Measurements from ENCODE around the gene TBC1D22B. TPM values are rescaled to one million over a fixed set of nuclear protein-coding genes. Genes with fewer than 3 reads are reported as not detected.

TBC1D22B gene
- total and polyA plus RNA-seq, 9 of the 15 experiments (the other 6 are each of a cell fraction or from before 2014, with no cell fraction given), result 4.8 to 24.2 (median 13.5) TPM

DNA sequence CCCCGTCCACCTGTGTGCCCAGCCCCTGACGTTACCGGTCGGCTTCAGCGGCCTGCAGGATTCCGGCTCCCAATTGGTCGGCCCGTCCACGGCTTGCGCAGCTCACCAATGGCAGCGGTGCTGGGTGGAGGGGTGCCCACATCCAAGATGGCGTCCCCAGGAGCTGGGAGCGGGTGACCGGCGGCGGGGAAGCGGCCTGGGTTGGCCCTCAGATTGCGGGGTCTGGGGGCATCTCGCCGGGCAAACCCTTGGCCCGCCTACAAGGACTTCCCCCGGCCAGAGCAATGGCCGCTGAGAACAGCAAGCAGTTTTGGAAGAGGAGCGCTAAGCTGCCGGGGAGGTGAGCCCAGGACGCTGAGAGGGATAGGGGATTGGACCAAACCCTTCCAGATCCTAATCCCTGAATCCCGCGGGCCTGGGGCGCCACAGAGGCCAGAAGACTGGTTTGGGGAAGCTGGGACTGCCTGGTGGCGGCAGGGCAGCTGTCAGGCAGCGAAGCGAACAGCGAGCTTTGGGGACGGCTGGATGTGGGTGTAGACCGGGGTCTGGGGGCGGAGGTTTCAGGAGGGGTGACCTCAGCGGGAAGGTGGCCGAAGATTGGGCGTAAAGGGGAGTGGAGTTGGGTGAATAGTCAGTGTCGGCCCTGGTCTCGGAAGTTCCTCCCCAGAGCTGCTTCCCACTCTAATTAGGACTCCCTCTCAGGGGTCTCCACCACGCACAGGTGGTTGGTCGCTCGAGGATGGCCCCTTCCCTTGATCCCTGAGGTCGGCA lies at the start of gene TBC1D22B, which contains the start of gene TMEM217 (continued):
- TF ChIP-seq, protein P1, sequence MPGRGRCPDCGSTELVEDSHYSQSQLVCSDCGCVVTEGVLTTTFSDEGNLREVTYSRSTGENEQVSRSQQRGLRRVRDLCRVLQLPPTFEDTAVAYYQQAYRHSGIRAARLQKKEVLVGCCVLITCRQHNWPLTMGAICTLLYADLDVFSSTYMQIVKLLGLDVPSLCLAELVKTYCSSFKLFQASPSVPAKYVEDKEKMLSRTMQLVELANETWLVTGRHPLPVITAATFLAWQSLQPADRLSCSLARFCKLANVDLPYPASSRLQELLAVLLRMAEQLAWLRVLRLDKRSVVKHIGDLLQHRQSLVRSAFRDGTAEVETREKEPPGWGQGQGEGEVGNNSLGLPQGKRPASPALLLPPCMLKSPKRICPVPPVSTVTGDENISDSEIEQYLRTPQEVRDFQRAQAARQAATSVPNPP (IDR thresholded peaks at IDR 0.05; ENCODE audit: borderline replicate concordance, insufficient read depth, insufficient read length), result no peak
- TF ChIP-seq, protein P2, sequence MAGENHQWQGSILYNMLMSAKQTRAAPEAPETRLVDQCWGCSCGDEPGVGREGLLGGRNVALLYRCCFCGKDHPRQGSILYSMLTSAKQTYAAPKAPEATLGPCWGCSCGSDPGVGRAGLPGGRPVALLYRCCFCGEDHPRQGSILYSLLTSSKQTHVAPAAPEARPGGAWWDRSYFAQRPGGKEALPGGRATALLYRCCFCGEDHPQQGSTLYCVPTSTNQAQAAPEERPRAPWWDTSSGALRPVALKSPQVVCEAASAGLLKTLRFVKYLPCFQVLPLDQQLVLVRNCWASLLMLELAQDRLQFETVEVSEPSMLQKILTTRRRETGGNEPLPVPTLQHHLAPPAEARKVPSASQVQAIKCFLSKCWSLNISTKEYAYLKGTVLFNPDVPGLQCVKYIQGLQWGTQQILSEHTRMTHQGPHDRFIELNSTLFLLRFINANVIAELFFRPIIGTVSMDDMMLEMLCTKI (IDR thresholded peaks at IDR 0.05; ENCODE audit: partially characterized antibody), result no peak
- TF ChIP-seq CHD4 (IDR thresholded peaks at IDR 0.05; ENCODE audit: insufficient read depth, insufficient replicate concordance, low read depth, low read length, poor library complexity, severe bottlenecking) (no peak), ZNF76 (CRISPR knock-in tag; IDR thresholded peaks at IDR 0.05; ENCODE audit: borderline replicate concordance) (no peak), XRCC3 (IDR thresholded peaks at IDR 0.05) (no peak), ZNF644 (tag; IDR thresholded peaks at IDR 0.05; ENCODE audit: low read depth) (no peak), RBM22 (IDR thresholded peaks at IDR 0.05; ENCODE audit: low read depth, low read length, poor library complexity, severe bottlenecking) (no peak), POLR2B (IDR thresholded peaks at IDR 0.05; ENCODE audit: low read depth, partially characterized antibody) (peak; percentile 84), STAT5B (CRISPR knock-in tag; IDR thresholded peaks at IDR 0.05) (no peak), ZNF184 (CRISPR knock-in tag; IDR thresholded peaks at IDR 0.05) (no peak), ZNF695 (CRISPR knock-in tag; IDR thresholded peaks at IDR 0.05) (no peak), POLR3G (IDR thresholded peaks at IDR 0.05; ENCODE audit: extremely low read depth, insufficient read length, insufficient replicate concordance) (no peak), KAT8 (IDR thresholded peaks at IDR 0.05; ENCODE audit: low read depth) (no peak), ZNF830 (CRISPR knock-in tag; IDR thresholded peaks at IDR 0.05) (no peak)
- TF ChIP-seq, protein P3, sequence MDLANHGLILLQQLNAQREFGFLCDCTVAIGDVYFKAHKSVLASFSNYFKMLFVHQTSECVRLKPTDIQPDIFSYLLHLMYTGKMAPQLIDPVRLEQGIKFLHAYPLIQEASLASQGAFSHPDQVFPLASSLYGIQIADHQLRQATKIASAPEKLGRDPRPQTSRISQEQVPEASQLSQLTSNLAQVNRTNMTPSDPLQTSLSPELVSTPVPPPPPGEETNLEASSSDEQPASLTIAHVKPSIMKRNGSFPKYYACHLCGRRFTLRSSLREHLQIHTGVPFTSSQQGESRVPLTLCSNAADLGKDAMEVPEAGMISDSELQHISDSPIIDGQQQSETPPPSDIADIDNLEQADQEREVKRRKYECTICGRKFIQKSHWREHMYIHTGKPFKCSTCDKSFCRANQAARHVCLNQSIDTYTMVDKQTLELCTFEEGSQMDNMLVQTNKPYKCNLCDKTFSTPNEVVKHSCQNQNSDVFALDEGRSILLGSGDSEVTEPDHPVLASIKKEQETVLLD (IDR thresholded peaks at IDR 0.05), result peak; percentile 23; the same call in 1 of the 2 replicates
- TF ChIP-seq, protein P4, sequence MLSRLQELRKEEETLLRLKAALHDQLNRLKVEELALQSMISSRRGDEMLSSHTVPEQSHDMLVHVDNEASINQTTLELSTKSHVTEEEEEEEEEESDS (CRISPR knock-in tag; IDR thresholded peaks at IDR 0.05), result no peak
- TF ChIP-seq, protein P5, sequence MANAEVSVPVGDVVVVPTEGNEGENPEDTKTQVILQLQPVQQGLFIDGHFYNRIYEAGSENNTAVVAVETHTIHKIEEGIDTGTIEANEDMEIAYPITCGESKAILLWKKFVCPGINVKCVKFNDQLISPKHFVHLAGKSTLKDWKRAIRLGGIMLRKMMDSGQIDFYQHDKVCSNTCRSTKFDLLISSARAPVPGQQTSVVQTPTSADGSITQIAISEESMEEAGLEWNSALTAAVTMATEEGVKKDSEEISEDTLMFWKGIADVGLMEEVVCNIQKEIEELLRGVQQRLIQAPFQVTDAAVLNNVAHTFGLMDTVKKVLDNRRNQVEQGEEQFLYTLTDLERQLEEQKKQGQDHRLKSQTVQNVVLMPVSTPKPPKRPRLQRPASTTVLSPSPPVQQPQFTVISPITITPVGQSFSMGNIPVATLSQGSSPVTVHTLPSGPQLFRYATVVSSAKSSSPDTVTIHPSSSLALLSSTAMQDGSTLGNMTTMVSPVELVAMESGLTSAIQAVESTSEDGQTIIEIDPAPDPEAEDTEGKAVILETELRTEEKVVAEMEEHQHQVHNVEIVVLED (CRISPR knock-in tag; IDR thresholded peaks at IDR 0.05), result peak; percentile 45; the same call in 1 of the 2 replicates
- TF ChIP-seq, protein P6, sequence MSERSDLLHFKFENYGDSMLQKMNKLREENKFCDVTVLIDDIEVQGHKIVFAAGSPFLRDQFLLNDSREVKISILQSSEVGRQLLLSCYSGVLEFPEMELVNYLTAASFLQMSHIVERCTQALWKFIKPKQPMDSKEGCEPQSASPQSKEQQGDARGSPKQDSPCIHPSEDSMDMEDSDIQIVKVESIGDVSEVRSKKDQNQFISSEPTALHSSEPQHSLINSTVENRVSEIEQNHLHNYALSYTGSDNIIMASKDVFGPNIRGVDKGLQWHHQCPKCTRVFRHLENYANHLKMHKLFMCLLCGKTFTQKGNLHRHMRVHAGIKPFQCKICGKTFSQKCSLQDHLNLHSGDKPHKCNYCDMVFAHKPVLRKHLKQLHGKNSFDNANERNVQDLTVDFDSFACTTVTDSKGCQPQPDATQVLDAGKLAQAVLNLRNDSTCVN (CRISPR knock-in tag; IDR thresholded peaks at IDR 0.05), result 0 out of 2 replicates have a peak, but pooled peaks have one; percentile 58
- TF ChIP-seq, protein P7, sequence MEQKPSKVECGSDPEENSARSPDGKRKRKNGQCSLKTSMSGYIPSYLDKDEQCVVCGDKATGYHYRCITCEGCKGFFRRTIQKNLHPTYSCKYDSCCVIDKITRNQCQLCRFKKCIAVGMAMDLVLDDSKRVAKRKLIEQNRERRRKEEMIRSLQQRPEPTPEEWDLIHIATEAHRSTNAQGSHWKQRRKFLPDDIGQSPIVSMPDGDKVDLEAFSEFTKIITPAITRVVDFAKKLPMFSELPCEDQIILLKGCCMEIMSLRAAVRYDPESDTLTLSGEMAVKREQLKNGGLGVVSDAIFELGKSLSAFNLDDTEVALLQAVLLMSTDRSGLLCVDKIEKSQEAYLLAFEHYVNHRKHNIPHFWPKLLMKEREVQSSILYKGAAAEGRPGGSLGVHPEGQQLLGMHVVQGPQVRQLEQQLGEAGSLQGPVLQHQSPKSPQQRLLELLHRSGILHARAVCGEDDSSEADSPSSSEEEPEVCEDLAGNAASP (IDR thresholded peaks at IDR 0.05), result no peak
